ENCODE measurements around the gene SOS2.

GRCh38 chr14:50069325-50069724 is 162.1 kb downstream of the SOS2 start:
- TF ChIP-seq CTCF (IDR thresholded peaks at IDR 0.05 in 2 of 3, conservative IDR thresholded peaks at IDR 0.05 in 1 of 3; ENCODE audit: borderline replicate concordance in 1 of 3, insufficient read depth in 1 of 3, low read depth in 2 of 3, low read length in 2 of 3) (no peak), CEBPB (IDR thresholded peaks at IDR 0.05; ENCODE audit: low read depth) (no peak), POLR2A (IDR thresholded peaks at IDR 0.05; ENCODE audit: borderline replicate concordance, extremely low read depth, insufficient read depth, insufficient read length) (no peak), FOSL1 (IDR thresholded peaks at IDR 0.05; ENCODE audit: low read depth) (no peak), EZH2phosphoT487 (IDR thresholded peaks at IDR 0.05; ENCODE audit: borderline replicate concordance) (no peak), ATF3 (IDR thresholded peaks at IDR 0.05) (no peak), EZH2 (IDR thresholded peaks at IDR 0.05) (no peak), RAD21 (IDR thresholded peaks at IDR 0.05; ENCODE audit: low read depth) (no peak), POLR2AphosphoS5 (IDR thresholded peaks at IDR 0.05; ENCODE audit: low read depth, low read length) (no peak), REST (IDR thresholded peaks at IDR 0.05; ENCODE audit: low read depth) (no peak), JUND (IDR thresholded peaks at IDR 0.05) (no peak)

Data from HCT116 (cell line).